GM10266 (cell line): ENCODE results near the gene CUL1.
A peak's percentile ranks its signal among the peaks of the same experiment; 100 is the strongest.

ENCODE experiments used
- DNase-seq: peaks from one replicate; pipeline ENCODE4 v3.0.0; 2012; ENCODE audit errors: extremely low spot score
- CTCF ChIP-seq: IDR thresholded peaks from 2 replicates; pipeline ENCODE4 v1.5.1; 2012; ENCODE audit warnings: mild to moderate bottlenecking, low read depth; ENCODE audit not compliant: control insufficient read depth, insufficient read depth; ENCODE audit errors: missing control alignments

CUL1 gene

GRCh38 chr7:148698397-148699023, at the start of gene CUL1:
Gene CUL1, plus strand, starts transcription at chr7:148698903. Its CDS starts 31,220 bp downstream, at chr7:148730123.
- DNase-seq: peak; percentile 86
- no peak for TF ChIP-seq CTCF

GRCh38 chr7:148650232-148650858, 48.4 kb upstream of the CUL1 start:
- no peak for DNase-seq

GRCh38 chr7:148652773-148653172, 45.9 kb upstream of the CUL1 start:
- no peak for DNase-seq
- no peak for TF ChIP-seq CTCF

More at GRCh38 chr7:148650232-148650858, 48.4 kb upstream of the CUL1 start:
- TF ChIP-seq CTCF: no peak

- TF ChIP-seq CTCF: no peak
- no peak for DNase-seq
Observed at GRCh38 chr7:148657929-148658328, 40.8 kb upstream of the CUL1 start.

- no peak for DNase-seq
- no peak for TF ChIP-seq CTCF
Observed at GRCh38 chr7:148661471-148661870, 37.2 kb upstream of the CUL1 start.

- no peak for TF ChIP-seq CTCF
Observed at GRCh38 chr7:148662646-148663045, 36.1 kb upstream of the CUL1 start.

GRCh38 chr7:148664324-148664723, 34.4 kb upstream of the CUL1 start:
- DNase-seq: no peak
- TF ChIP-seq CTCF: no peak

More at GRCh38 chr7:148662646-148663045, 36.1 kb upstream of the CUL1 start:
- DNase-seq: no peak
